Kidney (tissue), 22 donors: ENCODE data around the gene SERPINI2. TPM values are rescaled to one million over a fixed set of nuclear protein-coding genes. Genes with fewer than 3 reads are reported as not detected.

Experiments used
- DNase-seq, 5 donors: peaks; one replicate each; pipeline ENCODE4 v3.0.0-alpha.2; 2013 to 2020
- FAIRE-seq: peaks from 2 replicates; lab custom pipeline; 2012; peaks lifted over from hg19 to GRCh38; lab: Jason Lieb, UNC
- H3K27ac ChIP-seq, 2 donors: one replicate each; pipeline ENCODE4 v1.7.0; 2013; ENCODE audit warnings: low read depth in 2 of 2, low read length in 2 of 2, inconsistent platforms in 1 of 2
- H3K27me3 ChIP-seq: one replicate; pipeline ENCODE4 v1.7.1; 2013; ENCODE audit warnings: low read length, inconsistent platforms; ENCODE audit not compliant: control insufficient read depth, insufficient read depth
- H3K36me3 ChIP-seq, 3 donors: one replicate each; pipeline versions ENCODE4 v1.7.0 to v1.7.1; 2013; ENCODE audit warnings: low read length in 3 of 3, control low read depth in 1 of 3, inconsistent platforms in 1 of 3; ENCODE audit not compliant: insufficient read depth in 3 of 3, control insufficient read depth in 2 of 3
- H3K4me1 ChIP-seq, 3 donors: one replicate each; pipeline versions ENCODE4 v1.7.0 to v1.7.1; 2013; ENCODE audit warnings: low read length in 3 of 3, inconsistent platforms in 1 of 3, low read depth in 1 of 3; ENCODE audit not compliant: control insufficient read depth in 2 of 3, insufficient read depth in 2 of 3
- H3K4me3 ChIP-seq, 3 donors: one replicate each; pipeline versions ENCODE4 v1.7.0 to v1.8.1; 2013; ENCODE audit warnings: low read length in 3 of 3, control low read depth in 1 of 3, inconsistent platforms in 1 of 3
- H3K9ac ChIP-seq, 3 donors: one replicate each; pipeline versions ENCODE4 v1.7.0 to v1.7.1; 2013; ENCODE audit warnings: low read length in 3 of 3, control low read depth in 1 of 3, inconsistent platforms in 1 of 3
- H3K9me3 ChIP-seq, 3 donors: one replicate each; pipeline versions ENCODE4 v1.7.0 to v1.7.1; 2013; ENCODE audit warnings: low read length in 3 of 3, control low read depth in 1 of 3, inconsistent platforms in 1 of 3; ENCODE audit not compliant: control insufficient read depth in 2 of 3, insufficient read depth in 1 of 3
- CTCF ChIP-seq: IDR thresholded peaks from 3 replicates; pipeline ENCODE4 v1.5.1; 2012; ENCODE audit warnings: mild to moderate bottlenecking, moderate library complexity, borderline replicate concordance; ENCODE audit not compliant: insufficient read depth; ENCODE audit errors: extremely low read depth
- intact Hi-C: fragments of 100-400 bp; cut with DNase I; formaldehyde crosslinking; loops from one replicate; pipeline ENCODE4 v1.11.1; 2022
- long read RNA-seq, 10 donors: library from polyadenylated mRNA in 1 of 10; unstranded in 1 of 10; transcript quantifications; one replicate each; pipeline ENCODE4 v2.0.0 and lab custom pipeline, GENCODE V29; 2021 to 2026
- polyA plus RNA-seq: library from polyadenylated mRNA; stranded (reverse); fragments of 350-450 nt; fragmentation: Illumina TruSeq; extraction: RNeasy Lipid Tissue Mini Kit (QIAGEN cat#74804); gene quantifications from one replicate; pipeline ENCODE4 v1.2.3, GENCODE V29; 2014; ENCODE audit warnings: low read depth, low replicate concordance; ENCODE audit not compliant: insufficient read depth
- total RNA-seq: library from RNA; stranded (reverse); fragmentation: NEBNext Ultra II Directional; extraction: Animal tissue kit (Norgen Biotek cat#: 25700); gene quantifications from one replicate; pipeline ENCODE4 v1.2.1, GENCODE V29; 2021
- donor health status: control.
- donor health status: control.
- donor health status: control.
- donor health status: control.
- donor health status: control.
- donor health status: DM: yes; HTN: yes; CAD: no.
- donor health status: Normal renal cell carcinoma (clear cell type).

Gene SERPINI2
- total RNA-seq (not detected), polyA plus RNA-seq (not detected)
- long read RNA-seq, donor 1, partial matches to known transcripts, result 0 of 1 reads
- long read RNA-seq, donor 1, other reads (novel, unspliced or antisense), result 0 of 1 reads
- long read RNA-seq, donor 2, result 0 reads
- long read RNA-seq, donor 3, result 0 reads
- long read RNA-seq, donor 4, result 0 reads
- long read RNA-seq, donor 5, result 0 reads
- long read RNA-seq, donor 6, result 0 reads
- long read RNA-seq, donor 7, result 0 reads
- long read RNA-seq, donor 8, result 0 reads
- long read RNA-seq, donor 9, result 0 reads
- long read RNA-seq, donor 10, result 0 reads

DNA sequence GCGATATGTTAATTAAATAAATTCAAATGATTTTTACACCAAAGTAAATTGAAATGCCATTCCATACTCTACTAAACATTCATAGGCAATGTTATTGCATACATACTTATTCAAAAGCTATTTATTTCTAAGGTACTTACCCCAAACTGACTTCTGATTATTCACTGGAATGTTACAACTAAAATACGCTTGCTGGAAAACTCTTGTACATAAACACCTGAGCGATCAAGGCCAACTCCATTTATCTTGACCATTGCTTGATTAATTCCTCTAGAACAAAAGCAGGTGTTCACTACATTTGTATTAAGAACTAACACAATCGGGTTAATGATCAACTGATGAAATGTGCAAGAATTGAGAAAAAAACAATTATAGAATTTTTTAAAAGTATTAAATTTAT, at the start of gene SERPINI2:
SERPINI2 (minus strand) TSS at position 180 of the 400 bp plus-strand sequence. CDS start 2,208 bp downstream, outside the sequence.
- no peak within 1 kb of the TSS for H3K9ac ChIP-seq
- intact Hi-C loops, result no loop called here
- H3K4me3 ChIP-seq, result no peak within 1 kb of the TSS
- FAIRE-seq (no peak), DNase-seq (peak in 2 of 5 donors; percentile 1 to 4)
- no peaks in the 10 kb centered on the region for H3K9me3 ChIP-seq
- H3K36me3 ChIP-seq, result no peaks in the 10 kb centered on the region
- TF ChIP-seq CTCF, result no peak
- no peaks in the 10 kb centered on the region for H3K4me1 ChIP-seq
- no peak within 1 kb of the TSS for H3K27ac ChIP-seq
- H3K27me3 ChIP-seq, result no peaks in the 10 kb centered on the region

- Histone ChIP-seq H3K27me3 (no peaks in the 10 kb centered on the region), H3K9ac (no peak overlapping the region), H3K4me1 (no peaks in the 10 kb centered on the region), H3K36me3 (no peaks in the 10 kb centered on the region), H3K27ac (no peak overlapping the region), H3K9me3 (no peaks in the 10 kb centered on the region), H3K4me3 (no peak overlapping the region)
- DNase-seq (no peak), FAIRE-seq (no peak)
- TF ChIP-seq CTCF, result no peak
- intact Hi-C loops, result no loop called here
These were observed 47.1 kb upstream of the SERPINI2 start for GRCh38 chr3:167521006-167521355.

DNA sequence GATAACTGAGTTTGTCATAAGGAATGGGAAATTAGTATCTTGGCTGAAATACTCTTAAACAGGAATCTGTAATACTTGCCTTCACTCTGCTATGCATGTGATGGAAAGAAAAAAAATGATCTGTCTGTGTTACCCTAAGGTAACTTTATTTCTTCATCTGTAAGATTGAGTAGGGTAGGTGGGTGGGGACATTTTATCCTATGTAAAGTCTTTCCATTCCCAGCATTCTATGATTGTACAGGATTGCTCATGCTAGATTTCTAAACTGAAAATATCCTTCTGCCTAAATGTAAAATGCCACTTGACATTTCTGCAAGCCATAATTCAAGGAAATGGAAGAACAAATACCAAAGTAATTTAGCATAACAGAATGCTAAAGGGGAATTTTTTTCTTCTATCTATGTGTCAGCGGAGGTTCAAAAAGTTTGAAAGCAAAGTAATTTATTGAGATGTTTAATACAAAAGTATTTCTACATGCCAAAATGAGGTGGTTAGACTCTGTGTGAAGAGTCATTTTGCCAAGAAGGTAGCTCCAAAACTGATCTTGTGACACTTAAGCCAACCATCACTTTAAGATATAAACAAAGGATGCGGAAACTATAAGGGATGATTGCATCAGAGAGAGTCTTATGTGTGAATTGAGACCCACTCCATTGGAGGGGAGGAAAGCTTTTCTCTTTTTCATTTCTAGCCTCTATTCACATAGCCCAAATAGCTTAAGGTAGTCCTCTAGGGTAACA, 46.6 kb upstream of the SERPINI2 start:
- no peak for TF ChIP-seq CTCF
- Histone ChIP-seq H3K4me3 (no peak overlapping the region), H3K4me1 (no peaks in the 10 kb centered on the region), H3K36me3 (no peaks in the 10 kb centered on the region), H3K27ac (no peak overlapping the region), H3K9ac (no peak overlapping the region), H3K9me3 (no peaks in the 10 kb centered on the region), H3K27me3 (no peaks in the 10 kb centered on the region)
- DNase-seq, result no peak
- intact Hi-C loops, result no loop called here
- FAIRE-seq, result no peak
